ENCODE measurements around the gene USP53.

Gene USP53

DNA sequence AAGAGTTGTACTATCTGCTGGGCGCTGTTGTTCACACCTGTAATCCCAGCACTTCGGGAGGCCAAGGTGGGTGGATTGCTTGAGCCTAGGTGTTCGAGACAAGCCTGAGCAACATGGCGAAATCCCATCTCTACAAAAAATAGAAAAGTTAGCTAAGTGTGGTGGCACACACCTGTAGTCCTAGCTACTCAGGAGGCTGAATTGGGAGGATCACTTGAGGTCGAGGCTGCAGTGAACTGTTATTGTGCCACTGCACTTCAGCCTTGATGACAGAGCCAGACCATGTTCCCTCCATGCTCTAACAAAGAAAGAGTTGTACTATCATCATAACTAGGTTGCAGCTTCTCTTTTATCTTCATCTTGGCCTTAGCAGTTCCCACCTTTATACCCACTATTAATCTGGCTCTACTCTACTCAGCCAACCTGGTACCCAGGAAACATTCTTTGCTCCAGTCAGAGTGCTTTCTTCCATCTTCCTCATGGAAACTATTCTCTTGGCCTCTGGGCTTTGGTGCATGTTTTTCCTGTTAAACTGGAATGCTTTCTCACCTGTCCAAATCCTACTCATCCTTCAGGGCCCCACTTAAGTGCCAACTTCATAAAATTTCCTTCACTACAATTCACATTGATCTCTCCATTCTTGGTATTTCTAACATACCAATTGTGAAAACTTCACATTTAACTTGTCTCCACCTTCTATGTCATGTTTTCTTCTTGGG is 91.2 kb downstream of the USP53 start:
- no peak for ATAC-seq
- TF ChIP-seq ZC3H10 (CRISPR knock-in tag; IDR thresholded peaks at IDR 0.05) (no peak), TCF4 (CRISPR knock-in tag; IDR thresholded peaks at IDR 0.05; ENCODE audit: borderline replicate concordance) (no peak), ZFP3 (CRISPR knock-in tag; IDR thresholded peaks at IDR 0.05) (no peak), PPARA (CRISPR knock-in tag; IDR thresholded peaks at IDR 0.05; ENCODE audit: borderline replicate concordance) (no peak), RARB (CRISPR knock-in tag; IDR thresholded peaks at IDR 0.05) (no peak), ZNF565 (CRISPR knock-in tag; conservative IDR thresholded peaks at IDR 0.05; ENCODE audit: low read depth) (no peak), ARNTL (CRISPR knock-in tag; IDR thresholded peaks at IDR 0.05; ENCODE audit: borderline replicate concordance, low read depth) (no peak), ZNF70 (CRISPR knock-in tag; IDR thresholded peaks at IDR 0.05) (no peak), POU6F1 (CRISPR knock-in tag; IDR thresholded peaks at IDR 0.05; ENCODE audit: borderline replicate concordance, low read depth) (no peak)
- TF ChIP-seq, protein P1, sequence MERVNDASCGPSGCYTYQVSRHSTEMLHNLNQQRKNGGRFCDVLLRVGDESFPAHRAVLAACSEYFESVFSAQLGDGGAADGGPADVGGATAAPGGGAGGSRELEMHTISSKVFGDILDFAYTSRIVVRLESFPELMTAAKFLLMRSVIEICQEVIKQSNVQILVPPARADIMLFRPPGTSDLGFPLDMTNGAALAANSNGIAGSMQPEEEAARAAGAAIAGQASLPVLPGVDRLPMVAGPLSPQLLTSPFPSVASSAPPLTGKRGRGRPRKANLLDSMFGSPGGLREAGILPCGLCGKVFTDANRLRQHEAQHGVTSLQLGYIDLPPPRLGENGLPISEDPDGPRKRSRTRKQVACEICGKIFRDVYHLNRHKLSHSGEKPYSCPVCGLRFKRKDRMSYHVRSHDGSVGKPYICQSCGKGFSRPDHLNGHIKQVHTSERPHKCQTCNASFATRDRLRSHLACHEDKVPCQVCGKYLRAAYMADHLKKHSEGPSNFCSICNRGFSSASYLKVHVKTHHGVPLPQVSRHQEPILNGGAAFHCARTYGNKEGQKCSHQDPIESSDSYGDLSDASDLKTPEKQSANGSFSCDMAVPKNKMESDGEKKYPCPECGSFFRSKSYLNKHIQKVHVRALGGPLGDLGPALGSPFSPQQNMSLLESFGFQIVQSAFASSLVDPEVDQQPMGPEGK (CRISPR knock-in tag; IDR thresholded peaks at IDR 0.05; ENCODE audit: borderline replicate concordance), result no peak
- TF ChIP-seq, protein P2, sequence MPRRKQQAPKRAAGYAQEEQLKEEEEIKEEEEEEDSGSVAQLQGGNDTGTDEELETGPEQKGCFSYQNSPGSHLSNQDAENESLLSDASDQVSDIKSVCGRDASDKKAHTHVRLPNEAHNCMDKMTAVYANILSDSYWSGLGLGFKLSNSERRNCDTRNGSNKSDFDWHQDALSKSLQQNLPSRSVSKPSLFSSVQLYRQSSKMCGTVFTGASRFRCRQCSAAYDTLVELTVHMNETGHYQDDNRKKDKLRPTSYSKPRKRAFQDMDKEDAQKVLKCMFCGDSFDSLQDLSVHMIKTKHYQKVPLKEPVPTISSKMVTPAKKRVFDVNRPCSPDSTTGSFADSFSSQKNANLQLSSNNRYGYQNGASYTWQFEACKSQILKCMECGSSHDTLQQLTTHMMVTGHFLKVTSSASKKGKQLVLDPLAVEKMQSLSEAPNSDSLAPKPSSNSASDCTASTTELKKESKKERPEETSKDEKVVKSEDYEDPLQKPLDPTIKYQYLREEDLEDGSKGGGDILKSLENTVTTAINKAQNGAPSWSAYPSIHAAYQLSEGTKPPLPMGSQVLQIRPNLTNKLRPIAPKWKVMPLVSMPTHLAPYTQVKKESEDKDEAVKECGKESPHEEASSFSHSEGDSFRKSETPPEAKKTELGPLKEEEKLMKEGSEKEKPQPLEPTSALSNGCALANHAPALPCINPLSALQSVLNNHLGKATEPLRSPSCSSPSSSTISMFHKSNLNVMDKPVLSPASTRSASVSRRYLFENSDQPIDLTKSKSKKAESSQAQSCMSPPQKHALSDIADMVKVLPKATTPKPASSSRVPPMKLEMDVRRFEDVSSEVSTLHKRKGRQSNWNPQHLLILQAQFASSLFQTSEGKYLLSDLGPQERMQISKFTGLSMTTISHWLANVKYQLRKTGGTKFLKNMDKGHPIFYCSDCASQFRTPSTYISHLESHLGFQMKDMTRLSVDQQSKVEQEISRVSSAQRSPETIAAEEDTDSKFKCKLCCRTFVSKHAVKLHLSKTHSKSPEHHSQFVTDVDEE (CRISPR knock-in tag; IDR thresholded peaks at IDR 0.05), result no peak

DNA sequence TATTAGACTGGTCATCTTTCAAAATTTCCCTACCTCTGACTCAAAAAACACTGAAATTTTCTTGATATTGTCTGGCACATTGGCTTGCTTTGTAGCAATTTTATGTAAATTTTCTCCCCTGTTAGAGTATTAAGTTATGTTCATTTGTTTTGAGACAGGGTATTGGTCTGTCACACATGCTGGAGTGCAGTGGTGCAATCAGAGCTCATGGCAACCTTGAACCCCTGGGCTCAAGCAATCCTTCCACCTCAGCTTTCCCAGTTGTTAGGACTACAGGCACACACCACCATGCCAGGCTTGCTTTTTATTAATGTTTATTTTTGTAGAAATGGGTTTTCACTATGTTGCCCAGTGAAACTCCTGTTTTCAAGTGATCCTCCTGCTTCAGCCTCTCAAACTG is 91.9 kb downstream of the USP53 start:
- ATAC-seq, result no peak
- TF ChIP-seq OSR1 (CRISPR knock-in tag; IDR thresholded peaks at IDR 0.05) (no peak), SNAI2 (CRISPR knock-in tag; IDR thresholded peaks at IDR 0.05) (no peak), ESRRG (CRISPR knock-in tag; IDR thresholded peaks at IDR 0.05) (no peak), ISL1 (CRISPR knock-in tag; IDR thresholded peaks at IDR 0.05) (no peak), PPARA (CRISPR knock-in tag; IDR thresholded peaks at IDR 0.05; ENCODE audit: borderline replicate concordance) (no peak), CSDC2 (CRISPR knock-in tag; IDR thresholded peaks at IDR 0.05) (no peak), GLIS3 (CRISPR knock-in tag; IDR thresholded peaks at IDR 0.05) (no peak), ZNF8 (CRISPR knock-in tag; IDR thresholded peaks at IDR 0.05) (no peak), CREB5 (CRISPR knock-in tag; IDR thresholded peaks at IDR 0.05; ENCODE audit: low read depth) (no peak), CSRNP3 (CRISPR knock-in tag; IDR thresholded peaks at IDR 0.05) (no peak), RARB (CRISPR knock-in tag; IDR thresholded peaks at IDR 0.05) (no peak), ZFP30 (CRISPR knock-in tag; IDR thresholded peaks at IDR 0.05) (no peak), ZFP3 (CRISPR knock-in tag; IDR thresholded peaks at IDR 0.05) (no peak)
- TF ChIP-seq, protein P2 (CRISPR knock-in tag; IDR thresholded peaks at IDR 0.05), result no peak
